Right atrium auricular region (tissue), 2 donors: ENCODE results near the gene CAMK2N1. TPM values are rescaled to one million over a fixed set of nuclear protein-coding genes. Genes with fewer than 3 reads are reported as not detected.

Experiments used
- DNase-seq: peaks from one replicate; pipeline ENCODE4 v3.0.0-alpha.2; 2019; ENCODE audit warnings: low spot score
- H3K27ac ChIP-seq, 2 donors: fragments of 200-600 bp; sonication (generic); 1 replicate in 1 of 2; 2 replicates in 1 of 2; pipeline ENCODE4 v1.5.1; 2016 to 2019
- H3K27me3 ChIP-seq, 2 donors: fragments of 200-600 bp; sonication (generic); one replicate each; pipeline versions ENCODE4 v1.5.1 to v1.6.0; 2017 to 2019
- H3K36me3 ChIP-seq: fragments of 200-600 bp; sonication (generic); one replicate; pipeline ENCODE4 v1.5.1; 2016
- H3K4me1 ChIP-seq, 2 donors: fragments of 200-600 bp; sonication (generic); one replicate each; pipeline versions ENCODE4 v1.5.1 to v1.6.0; 2017 to 2019
- H3K4me3 ChIP-seq, 2 donors: fragments of 200-600 bp; sonication (generic); 1 replicate in 1 of 2; 2 replicates in 1 of 2; pipeline ENCODE4 v1.5.1; 2017 to 2019; ENCODE audit warnings: mild to moderate bottlenecking in 1 of 2, moderate library complexity in 1 of 2
- H3K9me3 ChIP-seq, 2 donors: fragments of 200-600 bp; sonication (generic); one replicate each; pipeline ENCODE4 v1.5.1; 2019
- total RNA-seq, 2 donors: library from RNA; depleted of rRNA; stranded (reverse); fragments of >200 nt; gene quantifications; one replicate each; pipeline ENCODE4 v1.1.0, GENCODE V29; 2016
- TF ChIP-seq, protein P1 (sequence below), 2 donors: fragments of 200-600 bp; sonication (generic); IDR thresholded peaks; one replicate each; pipeline ENCODE4 v1.5.1; 2019; ENCODE audit warnings: antibody characterized with exemption in 2 of 2

The CAMK2N1 gene
- total RNA-seq, 2 donors from 2014 or later, result 5.3 to 13.4 TPM

DNA sequence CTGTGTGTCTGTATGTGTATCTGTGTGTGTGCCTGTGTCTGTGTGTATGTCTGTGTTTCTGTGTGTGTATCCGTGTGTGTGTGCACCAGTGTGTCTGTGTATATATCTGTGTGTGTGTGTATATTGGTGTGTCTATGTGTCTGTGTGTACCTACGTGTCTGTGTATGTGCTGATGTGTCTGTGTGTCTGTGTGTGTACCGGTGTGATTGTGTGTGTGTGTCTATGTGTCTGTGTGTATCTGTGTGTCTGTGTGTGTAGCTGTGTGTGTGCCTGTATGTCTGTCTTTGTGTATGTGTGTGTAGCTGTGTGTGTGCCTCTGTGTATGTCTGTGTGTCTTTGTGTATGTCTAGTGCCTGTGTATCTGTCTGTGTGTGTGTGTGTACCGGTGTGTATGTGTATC lies 32.0 kb downstream of the CAMK2N1 start:
- Histone ChIP-seq H3K4me1 (no peaks in the 10 kb centered on the region), H3K36me3 (no peaks in the 10 kb centered on the region), H3K4me3 (no peak overlapping the region), H3K9me3 (no peaks in the 10 kb centered on the region), H3K27ac (no peak overlapping the region), H3K27me3 (no peaks in the 10 kb centered on the region)
- TF ChIP-seq, protein P1, sequence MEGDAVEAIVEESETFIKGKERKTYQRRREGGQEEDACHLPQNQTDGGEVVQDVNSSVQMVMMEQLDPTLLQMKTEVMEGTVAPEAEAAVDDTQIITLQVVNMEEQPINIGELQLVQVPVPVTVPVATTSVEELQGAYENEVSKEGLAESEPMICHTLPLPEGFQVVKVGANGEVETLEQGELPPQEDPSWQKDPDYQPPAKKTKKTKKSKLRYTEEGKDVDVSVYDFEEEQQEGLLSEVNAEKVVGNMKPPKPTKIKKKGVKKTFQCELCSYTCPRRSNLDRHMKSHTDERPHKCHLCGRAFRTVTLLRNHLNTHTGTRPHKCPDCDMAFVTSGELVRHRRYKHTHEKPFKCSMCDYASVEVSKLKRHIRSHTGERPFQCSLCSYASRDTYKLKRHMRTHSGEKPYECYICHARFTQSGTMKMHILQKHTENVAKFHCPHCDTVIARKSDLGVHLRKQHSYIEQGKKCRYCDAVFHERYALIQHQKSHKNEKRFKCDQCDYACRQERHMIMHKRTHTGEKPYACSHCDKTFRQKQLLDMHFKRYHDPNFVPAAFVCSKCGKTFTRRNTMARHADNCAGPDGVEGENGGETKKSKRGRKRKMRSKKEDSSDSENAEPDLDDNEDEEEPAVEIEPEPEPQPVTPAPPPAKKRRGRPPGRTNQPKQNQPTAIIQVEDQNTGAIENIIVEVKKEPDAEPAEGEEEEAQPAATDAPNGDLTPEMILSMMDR (IDR thresholded peaks at IDR 0.05), result no peak
- no peak for DNase-seq

DNA sequence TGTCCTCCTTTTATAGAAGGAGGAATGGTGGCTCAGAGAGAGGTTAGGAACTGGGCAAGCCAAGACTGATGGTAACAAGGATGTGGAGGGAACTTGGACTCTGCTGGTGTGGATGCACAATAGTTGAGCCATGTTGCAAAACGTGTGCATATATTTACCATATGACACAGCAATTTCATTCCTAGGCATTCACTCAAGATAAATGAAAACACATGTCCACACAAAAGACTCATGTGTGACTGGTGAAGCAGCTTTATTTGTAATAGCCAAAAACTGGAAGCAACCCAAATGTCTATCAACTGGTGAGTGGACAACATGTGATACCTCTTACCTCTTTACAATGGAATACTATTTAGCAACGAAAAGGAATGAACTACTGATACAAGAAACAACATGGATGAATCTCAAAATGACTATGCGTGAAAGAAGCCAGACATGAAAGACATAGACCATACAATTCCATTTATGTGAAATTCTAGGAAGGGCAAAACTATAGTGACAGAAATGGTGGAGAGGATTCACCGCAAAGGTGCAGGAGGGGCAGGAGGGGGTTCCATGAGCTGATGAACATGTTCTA lies 36.2 kb downstream of the CAMK2N1 start:
- Histone ChIP-seq H3K27ac (no peak overlapping the region), H3K9me3 (no peaks in the 10 kb centered on the region), H3K4me1 (no peaks in the 10 kb centered on the region), H3K27me3 (no peaks in the 10 kb centered on the region), H3K4me3 (no peak overlapping the region), H3K36me3 (no peaks in the 10 kb centered on the region)
- no peak for DNase-seq
- TF ChIP-seq, protein P1 (IDR thresholded peaks at IDR 0.05), result no peak

DNA sequence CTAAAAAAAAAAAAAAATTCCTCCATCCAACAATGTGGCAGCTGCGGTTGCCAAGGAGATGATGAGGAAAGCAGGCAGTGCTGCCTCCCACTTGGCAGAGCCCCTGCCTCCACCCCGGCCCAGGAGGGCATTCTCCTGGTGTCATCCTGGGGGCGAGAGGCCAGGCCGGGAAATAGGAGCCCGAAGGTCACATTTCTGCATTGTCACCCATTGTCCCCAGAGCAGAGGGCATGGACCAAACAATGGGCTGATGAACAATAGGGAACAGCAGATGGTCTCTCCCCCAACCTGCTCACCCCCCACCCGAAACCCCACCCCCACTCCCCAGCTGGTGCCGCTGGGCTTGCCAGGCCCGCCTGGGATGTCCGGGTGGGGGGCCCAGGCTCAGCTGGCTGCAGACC lies 37.3 kb downstream of the CAMK2N1 start:
- H3K9me3 ChIP-seq, result no peaks in the 10 kb centered on the region
- no peaks in the 10 kb centered on the region for H3K4me1 ChIP-seq
- H3K36me3 ChIP-seq, result no peaks in the 10 kb centered on the region
- H3K4me3 ChIP-seq, result no peak overlapping the region
- no peaks in the 10 kb centered on the region for H3K27me3 ChIP-seq
- TF ChIP-seq, protein P1 (IDR thresholded peaks at IDR 0.05), result no peak
- no peak for DNase-seq
- no peak overlapping the region for H3K27ac ChIP-seq

DNA sequence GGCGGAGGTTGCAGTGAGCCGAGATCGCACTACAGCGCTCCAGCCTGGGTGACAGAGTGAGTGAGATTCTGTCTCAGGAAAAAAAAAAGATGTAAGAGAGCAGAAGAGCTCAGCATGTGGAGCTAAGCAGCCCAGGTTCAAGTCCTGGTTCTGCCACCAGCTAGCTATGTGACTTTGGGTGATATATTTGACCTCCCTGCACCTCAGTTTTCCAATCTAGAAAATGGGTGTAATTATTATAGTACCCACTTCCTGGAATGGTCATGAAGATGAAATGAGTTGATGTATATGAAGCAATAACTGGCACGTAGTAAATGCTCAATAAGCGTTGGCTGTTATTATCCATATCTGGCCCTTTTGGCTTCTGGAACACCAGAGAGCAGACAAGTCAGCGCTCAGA lies 38.2 kb downstream of the CAMK2N1 start:
- Histone ChIP-seq H3K27ac (no peak overlapping the region), H3K9me3 (no peaks in the 10 kb centered on the region)

DNA sequence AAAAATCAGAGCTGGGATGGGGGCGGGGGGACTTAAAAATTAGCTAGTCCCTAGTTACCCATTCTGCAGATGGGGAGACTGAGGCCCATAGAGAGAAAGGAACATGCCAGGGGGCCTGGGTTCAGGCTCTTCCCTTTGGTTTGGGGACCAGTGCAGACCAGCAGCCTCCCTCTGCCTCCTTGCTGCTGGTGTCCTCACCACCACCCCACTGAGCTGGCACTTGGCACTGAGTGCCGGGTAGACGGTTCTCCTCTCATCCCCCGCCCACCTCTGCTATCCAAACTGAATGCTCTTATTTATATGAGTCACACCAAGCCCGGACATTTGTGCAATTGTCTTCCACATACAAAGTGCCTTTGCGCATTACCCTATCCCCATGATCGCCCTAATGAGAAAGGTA lies 39.2 kb downstream of the CAMK2N1 start:
- DNase-seq, result no peak
- Histone ChIP-seq H3K36me3 (no peaks in the 10 kb centered on the region), H3K27ac (no peak overlapping the region), H3K4me1 (no peaks in the 10 kb centered on the region), H3K27me3 (no peaks in the 10 kb centered on the region), H3K4me3 (no peak overlapping the region), H3K9me3 (no peaks in the 10 kb centered on the region)
- TF ChIP-seq, protein P1 (IDR thresholded peaks at IDR 0.05), result no peak

More for the DNA sequence above, 38.2 kb downstream of the CAMK2N1 start:
- TF ChIP-seq, protein P1 (IDR thresholded peaks at IDR 0.05), result no peak
- H3K4me3 ChIP-seq, result no peak overlapping the region
- no peaks in the 10 kb centered on the region for H3K4me1 ChIP-seq
- DNase-seq, result no peak
- no peaks in the 10 kb centered on the region for H3K27me3 ChIP-seq
- H3K36me3 ChIP-seq, result no peaks in the 10 kb centered on the region

DNA sequence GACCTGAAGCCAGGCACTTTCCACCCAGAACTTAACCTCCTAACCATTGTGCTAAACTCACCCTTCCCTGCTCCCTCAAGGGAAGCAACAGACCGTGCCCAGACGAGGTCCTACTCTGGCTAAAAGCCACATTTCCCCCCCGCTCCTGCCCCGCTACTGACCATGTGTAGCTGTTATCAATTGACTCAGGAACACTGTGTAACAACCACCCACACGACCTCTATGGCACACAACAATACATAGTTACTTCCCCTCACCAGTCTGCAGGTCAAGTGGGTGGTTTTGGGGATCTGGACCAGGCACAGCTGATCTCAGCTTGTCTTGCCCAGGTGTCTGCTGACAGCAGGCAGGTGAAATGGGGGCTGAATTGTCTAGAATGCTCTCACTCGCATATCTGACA lies 40.1 kb downstream of the CAMK2N1 start:
- DNase-seq, result no peak
- Histone ChIP-seq H3K4me1 (no peaks in the 10 kb centered on the region), H3K9me3 (no peaks in the 10 kb centered on the region), H3K4me3 (no peak overlapping the region), H3K36me3 (no peaks in the 10 kb centered on the region), H3K27ac (no peak overlapping the region), H3K27me3 (no peaks in the 10 kb centered on the region)
- TF ChIP-seq, protein P1 (IDR thresholded peaks at IDR 0.05), result no peak
